Tongue (tissue), 2 donors: Measurements from ENCODE around the gene NRSN2. TPM values are rescaled to one million over a fixed set of nuclear protein-coding genes. Genes with fewer than 3 reads are reported as not detected.
"Not testable (repeated sequence)": the region's sequence is repeated elsewhere in the genome, so short reads cannot be mapped to it uniquely, and the experiment has no call there.

Experiments
- DNase-seq: peaks from one replicate; pipeline ENCODE4 v3.0.0-alpha.2; 2015
- total RNA-seq: library from RNA; depleted of rRNA; stranded (reverse); fragments of >200 nt; gene quantifications from one replicate; pipeline ENCODE4 v1.2.3, GENCODE V29; 2014

Gene NRSN2
- total RNA-seq, 1 donor from 2014 or later = 6.3 TPM

- DNase-seq = peak; percentile 91
Observed at GRCh38 chr20:354298-354977, 7.5 kb downstream of the NRSN2 start.

- DNase-seq = not testable (repeated sequence)
Observed at GRCh38 chr20:356154-356553, 9.2 kb downstream of the NRSN2 start.

DNA sequence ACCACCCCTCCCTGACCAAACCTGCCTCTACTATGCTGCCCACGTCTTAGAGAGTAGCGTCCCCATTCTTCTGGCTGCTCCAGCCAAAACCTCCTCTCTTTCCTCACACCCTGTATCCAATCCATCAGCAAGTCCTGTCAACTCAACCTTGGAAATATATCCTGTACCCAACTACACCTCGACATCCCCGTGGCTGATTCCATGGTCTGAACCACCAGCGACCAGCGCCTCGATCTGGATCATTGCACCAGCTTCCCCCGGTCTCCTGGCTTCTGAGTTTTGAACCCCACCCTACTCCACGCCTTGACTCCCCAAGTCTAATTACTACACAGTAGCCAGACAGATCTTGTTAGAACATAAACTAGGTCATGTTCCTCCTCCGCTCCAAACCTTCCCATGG, 9.8 kb downstream of the NRSN2 start:
- no peak for DNase-seq

GRCh38 chr20:358891-359555, 12.1 kb downstream of the NRSN2 start:
- no peak for DNase-seq

DNA sequence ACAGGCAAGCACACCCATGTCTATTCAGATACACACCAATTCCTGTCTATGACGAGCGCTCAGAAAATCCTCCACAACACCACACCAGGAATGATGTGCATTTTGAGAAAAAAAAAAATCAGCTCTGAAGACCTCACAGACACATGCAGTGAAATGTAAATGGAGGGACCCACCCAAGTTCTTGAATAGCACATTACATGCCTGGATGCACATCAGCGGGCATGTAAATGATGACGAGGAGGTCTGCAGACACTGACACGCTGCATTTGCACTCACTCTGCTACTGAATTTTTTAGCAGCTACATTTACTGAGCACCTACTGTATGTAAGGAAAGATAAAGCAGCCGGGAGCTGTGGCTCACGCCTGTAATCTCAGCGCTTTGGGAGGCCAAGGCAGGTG, 14.7 kb downstream of the NRSN2 start:
- no peak for DNase-seq

DNA sequence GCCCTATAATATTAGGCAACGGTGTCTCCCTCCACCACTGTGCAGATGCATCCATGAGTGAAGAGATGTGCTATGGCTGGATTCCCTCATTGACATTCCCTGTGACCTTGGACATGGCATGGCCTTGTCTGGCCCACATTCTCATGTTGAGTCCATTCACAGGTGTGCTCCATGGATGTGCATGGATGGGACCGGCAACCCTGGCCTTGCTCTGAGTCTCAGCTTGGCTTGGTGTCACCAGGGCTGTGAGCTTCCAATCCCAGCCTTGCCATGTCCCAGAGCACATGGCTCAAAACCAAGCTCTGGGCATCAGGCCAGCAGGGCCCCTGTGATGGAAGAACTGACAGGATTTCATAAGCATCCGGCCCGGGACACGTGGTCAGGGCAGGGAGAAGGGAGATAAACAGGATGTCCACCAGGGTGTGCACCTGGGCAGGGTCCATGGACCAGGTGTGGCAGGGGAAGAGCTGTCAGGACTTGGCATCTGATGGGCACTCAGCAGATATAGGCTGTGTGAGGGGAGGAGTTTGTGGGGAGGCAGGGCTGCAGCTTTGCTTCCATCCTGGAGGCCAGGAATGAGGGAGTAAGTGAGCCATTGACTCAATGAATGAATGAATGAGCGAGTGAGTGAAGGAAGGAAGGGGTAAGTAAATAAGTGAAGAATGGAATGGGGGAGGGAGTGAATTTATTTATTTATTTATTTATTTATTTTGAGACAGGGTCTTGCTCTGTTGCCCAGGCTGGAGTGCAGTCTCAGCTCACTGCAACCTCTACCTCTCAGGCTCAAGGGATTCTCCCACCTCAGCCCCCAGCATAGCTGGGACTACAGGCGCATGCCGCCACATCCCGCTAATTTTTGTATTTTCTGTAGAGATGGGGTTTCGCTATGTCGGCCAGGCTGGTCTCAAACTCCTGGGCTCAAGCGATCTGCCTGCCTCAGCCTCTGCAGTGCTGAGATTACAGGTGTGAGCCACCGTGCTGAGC, 15.7 kb downstream of the NRSN2 start:
- DNase-seq = peak; percentile 67

GRCh38 chr20:363319-364078, 16.6 kb downstream of the NRSN2 start:
- no peak for DNase-seq

- no peak for DNase-seq
Observed at GRCh38 chr20:364905-365794, 18.2 kb downstream of the NRSN2 start.

DNA sequence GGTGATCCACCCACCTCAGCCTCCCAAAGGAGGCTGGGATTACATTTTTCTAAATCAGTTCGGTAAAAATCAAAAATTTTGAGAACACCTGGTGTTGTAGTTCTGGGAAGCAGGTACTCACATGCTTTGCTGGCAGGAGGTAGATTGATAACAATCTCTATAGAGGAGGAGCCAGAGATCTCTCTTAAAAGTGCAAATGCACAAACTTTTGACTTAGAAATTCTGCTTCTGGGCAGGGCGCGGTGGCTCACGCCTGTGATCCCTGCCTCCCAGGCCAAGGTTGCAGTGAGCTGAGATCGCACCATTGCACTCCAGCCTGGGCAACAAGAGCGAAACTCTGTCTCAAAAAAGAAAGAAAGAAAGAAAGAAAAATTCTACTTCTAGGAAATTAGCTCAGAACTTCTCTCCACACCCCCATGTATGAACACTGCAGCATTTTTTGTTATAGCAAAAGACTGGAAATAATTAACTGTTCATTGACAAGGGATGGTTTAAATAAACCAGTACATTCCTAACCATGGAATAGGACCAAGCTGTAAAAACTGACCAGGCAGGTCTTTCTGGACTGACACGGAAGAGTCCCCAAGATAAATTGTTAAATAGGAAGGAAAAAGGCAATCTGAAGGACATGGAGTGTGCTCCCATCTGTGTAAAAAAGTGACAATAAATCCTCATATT, 19.3 kb downstream of the NRSN2 start:
- DNase-seq = no peak

GRCh38 chr20:366719-367485, 20.0 kb downstream of the NRSN2 start:
- DNase-seq = no peak

- DNase-seq = no peak
Observed at GRCh38 chr20:367486-367887, 20.6 kb downstream of the NRSN2 start.

GRCh38 chr20:368915-369314, 22.0 kb downstream of the NRSN2 start:
- no peak for DNase-seq

DNA sequence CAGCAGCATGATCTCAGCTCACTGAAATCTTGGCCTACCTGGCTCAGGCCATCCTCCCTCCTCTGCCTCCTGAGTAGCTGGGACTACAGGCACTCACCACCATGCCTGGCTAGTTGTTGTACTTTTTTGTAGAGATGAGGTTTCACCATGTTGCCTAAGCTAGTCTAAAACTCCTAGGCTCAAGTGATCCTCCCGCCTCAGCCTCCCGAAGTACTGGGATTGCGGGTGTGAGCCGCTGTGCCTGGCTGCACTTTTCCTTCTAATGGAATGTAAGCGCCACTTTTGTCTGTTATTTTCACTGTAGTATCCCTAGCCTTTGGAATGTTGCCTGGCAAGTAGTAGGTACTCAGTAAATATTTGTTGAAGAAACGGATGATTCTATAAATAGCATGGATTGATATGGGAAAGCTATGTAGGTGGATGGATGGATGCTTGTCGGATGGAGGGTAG, 23.3 kb downstream of the NRSN2 start:
- no peak for DNase-seq

DNA sequence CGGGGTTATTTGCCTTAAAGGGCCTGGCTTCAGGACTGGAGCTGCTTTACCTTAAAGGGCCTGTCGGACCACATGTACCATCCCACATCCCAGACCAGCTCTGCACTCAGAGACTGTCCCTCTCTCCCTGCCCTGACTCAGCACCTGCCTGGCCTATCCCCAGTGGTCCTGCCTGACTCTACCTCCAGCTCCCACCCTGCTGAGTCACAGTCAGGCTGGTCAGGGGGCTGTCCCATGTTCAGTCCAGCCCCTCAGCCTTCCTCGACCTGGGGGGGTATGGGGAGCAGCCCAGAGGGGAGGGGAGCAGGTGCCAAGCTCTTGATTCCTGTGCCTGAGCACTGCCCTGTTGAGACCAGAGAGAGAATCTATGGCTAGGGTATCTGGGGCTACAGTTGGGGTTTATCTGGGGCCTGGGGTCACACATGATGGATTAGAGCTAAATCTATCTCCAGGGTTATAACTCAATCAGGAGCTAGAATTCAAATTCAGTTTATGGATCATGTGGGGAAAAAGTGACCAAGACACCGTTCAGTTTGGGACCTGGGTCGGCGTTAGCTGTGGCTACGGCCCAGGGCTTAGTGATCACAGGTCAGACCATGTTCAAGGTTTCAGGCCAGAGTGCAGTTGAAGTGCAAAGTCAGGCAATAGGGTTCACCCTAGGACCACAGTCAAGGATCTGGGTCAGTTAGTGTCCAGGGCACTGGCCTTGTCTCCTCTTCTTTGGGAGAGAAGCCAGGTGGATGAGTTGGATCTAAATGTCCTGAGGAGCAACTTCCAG, 24.3 kb downstream of the NRSN2 start:
- DNase-seq = no peak

GRCh38 chr20:371755-372542, 25.0 kb downstream of the NRSN2 start:
- DNase-seq = no peak

DNA sequence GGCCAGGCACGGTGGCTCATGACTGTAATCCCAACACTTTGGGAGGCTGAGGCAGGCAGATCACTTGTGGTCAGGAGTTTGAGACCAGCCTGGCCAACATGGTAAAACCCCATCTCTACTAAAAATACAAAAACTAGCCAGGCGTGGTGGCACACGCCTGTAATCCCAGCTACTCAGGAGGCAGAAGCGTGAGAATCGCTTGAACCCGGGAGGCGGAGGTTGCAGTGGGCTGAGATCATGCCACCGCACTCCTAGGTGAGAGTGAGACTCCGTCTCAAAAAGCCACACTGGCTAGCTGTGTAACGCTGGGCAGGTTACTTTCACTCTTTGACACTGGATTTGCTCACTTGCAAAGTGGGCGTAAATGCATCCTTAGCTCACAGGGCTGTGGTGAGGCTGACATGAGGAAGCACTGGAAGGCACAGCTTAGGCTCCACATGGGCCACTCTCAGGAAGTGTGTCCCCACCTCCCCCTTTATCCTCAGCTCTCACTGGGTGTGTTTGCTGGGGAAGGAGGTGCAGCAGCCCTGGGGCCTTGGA, 25.7 kb downstream of the NRSN2 start:
- DNase-seq = not testable (repeated sequence)

GRCh38 chr20:373171-373890, 26.4 kb downstream of the NRSN2 start:
- DNase-seq = no peak
